Measurements from ENCODE around the gene CLEC16A.
A peak's percentile ranks its signal among the peaks of the same experiment; 100 is the strongest.
"Not testable (repeated sequence)": the region's sequence is repeated elsewhere in the genome, so short reads cannot be mapped to it uniquely, and the experiment has no call there.

The CLEC16A gene

GRCh38 chr16:10941127-10941933 is 3.0 kb upstream of the CLEC16A start:
- no peak for ATAC-seq
- H3K27ac Mint-ChIP-seq = peak overlapping the region; percentile 81

GRCh38 chr16:10941935-10942351 is 2.4 kb upstream of the CLEC16A start:
- H3K4me1 Mint-ChIP-seq = peaks cover 70% of the 10 kb centered on the region
- not testable (repeated sequence) for ATAC-seq, H3K9me3 Mint-ChIP-seq, DNase-seq, H3K27me3 Mint-ChIP-seq
- H3K27ac Mint-ChIP-seq = peak overlapping the region; percentile 81
- peaks cover 26% of the 10 kb centered on the region for H3K36me3 Mint-ChIP-seq (ENCODE audit: low read depth)
- peak overlapping the region; percentile 94 for H3K4me3 Mint-ChIP-seq

More at GRCh38 chr16:10941127-10941933, 3.0 kb upstream of the CLEC16A start:
- Mint-ChIP-seq H3K36me3 (ENCODE audit: low read depth) (peaks cover 31% of the 10 kb centered on the region), H3K4me3 (peak overlapping the region; percentile 94), H3K9me3 (no peaks in the 10 kb centered on the region), H3K27me3 (no peaks in the 10 kb centered on the region), H3K4me1 (peaks cover 70% of the 10 kb centered on the region)
- DNase-seq = no peak

GRCh38 chr16:10942352-10943063 is 1.9 kb upstream of the CLEC16A start, which contains the start of gene DEXI:
Gene DEXI (minus strand): TSS chr16:10942468. CDS start chr16:10942005, 463 bp downstream.
- Mint-ChIP-seq H3K36me3 (ENCODE audit: low read depth) (peaks cover 24% of the 10 kb centered on the region), H3K9me3 (no peaks in the 10 kb centered on the region), H3K4me3 (peak within 1 kb of the TSS; percentile 94), H3K27me3 (no peaks in the 10 kb centered on the region), H3K27ac (peak within 1 kb of the TSS; percentile 81), H3K4me1 (peaks cover 70% of the 10 kb centered on the region)
- DNase-seq = peak; percentile 95
- ATAC-seq = peak; percentile 75

GRCh38 chr16:10943064-10943353 is 1.4 kb upstream of the CLEC16A start:
- Mint-ChIP-seq H3K4me3 (peak overlapping the region; percentile 94), H3K36me3 (ENCODE audit: low read depth) (peaks cover 21% of the 10 kb centered on the region)

GRCh38 chr16:10945065-10945787 is 862 bp downstream of the CLEC16A start:
- Mint-ChIP-seq H3K9me3 (no peaks in the 10 kb centered on the region), H3K27me3 (no peaks in the 10 kb centered on the region), H3K4me1 (peaks cover 62% of the 10 kb centered on the region), H3K4me3 (peak overlapping the region; percentile 92), H3K27ac (peak overlapping the region; percentile 81), H3K36me3 (ENCODE audit: low read depth) (peaks cover 3% of the 10 kb centered on the region)
- ATAC-seq (no peak), DNase-seq (no peak)

More at GRCh38 chr16:10943064-10943353, 1.4 kb upstream of the CLEC16A start:
- Mint-ChIP-seq H3K27me3 (no peaks in the 10 kb centered on the region), H3K4me1 (peaks cover 66% of the 10 kb centered on the region), H3K27ac (no peak overlapping the region), H3K9me3 (no peaks in the 10 kb centered on the region)
- ATAC-seq (no peak), DNase-seq (no peak)

GRCh38 chr16:10946308-10946707 is 1.9 kb downstream of the CLEC16A start:
- H3K27me3 Mint-ChIP-seq = no peaks in the 10 kb centered on the region
- H3K27ac Mint-ChIP-seq = no peak overlapping the region
- H3K36me3 Mint-ChIP-seq (ENCODE audit: low read depth) = no peaks in the 10 kb centered on the region
- no peak overlapping the region for H3K4me3 Mint-ChIP-seq
- no peak for ATAC-seq
- DNase-seq = no peak
- peaks cover 61% of the 10 kb centered on the region for H3K4me1 Mint-ChIP-seq
- no peaks in the 10 kb centered on the region for H3K9me3 Mint-ChIP-seq

- H3K4me1 Mint-ChIP-seq = peaks cover 61% of the 10 kb centered on the region
- DNase-seq = no peak
- H3K27me3 Mint-ChIP-seq = no peaks in the 10 kb centered on the region
- H3K4me3 Mint-ChIP-seq = no peak overlapping the region
- H3K36me3 Mint-ChIP-seq (ENCODE audit: low read depth) = no peaks in the 10 kb centered on the region
- no peak overlapping the region for H3K27ac Mint-ChIP-seq
- no peaks in the 10 kb centered on the region for H3K9me3 Mint-ChIP-seq
- ATAC-seq = no peak
Observed at GRCh38 chr16:10947211-10947787, 2.9 kb downstream of the CLEC16A start.

GRCh38 chr16:10949424-10949970 is 5.1 kb downstream of the CLEC16A start:
- H3K4me1 Mint-ChIP-seq = peaks cover 61% of the 10 kb centered on the region
- no peaks in the 10 kb centered on the region for H3K27me3 Mint-ChIP-seq
- peak overlapping the region; percentile 10 for H3K4me3 Mint-ChIP-seq
- peak overlapping the region; percentile 63 for H3K27ac Mint-ChIP-seq
- no peaks in the 10 kb centered on the region for H3K36me3 Mint-ChIP-seq (ENCODE audit: low read depth)
- DNase-seq (peak; percentile 47), ATAC-seq (peak; percentile 65)
- H3K9me3 Mint-ChIP-seq = no peaks in the 10 kb centered on the region

GRCh38 chr16:10950393-10950792 is 6.0 kb downstream of the CLEC16A start:
- Mint-ChIP-seq H3K9me3 (no peaks in the 10 kb centered on the region), H3K27me3 (no peaks in the 10 kb centered on the region), H3K36me3 (ENCODE audit: low read depth) (no peaks in the 10 kb centered on the region), H3K27ac (no peak overlapping the region), H3K4me3 (no peak overlapping the region), H3K4me1 (peaks cover 64% of the 10 kb centered on the region)
- no peak for DNase-seq
- no peak for ATAC-seq

GRCh38 chr16:10951026-10951425 is 6.7 kb downstream of the CLEC16A start:
- Mint-ChIP-seq H3K36me3 (ENCODE audit: low read depth) (no peaks in the 10 kb centered on the region), H3K4me3 (no peak overlapping the region), H3K9me3 (no peaks in the 10 kb centered on the region), H3K27ac (no peak overlapping the region), H3K4me1 (peaks cover 59% of the 10 kb centered on the region), H3K27me3 (no peaks in the 10 kb centered on the region)
- DNase-seq = no peak
- no peak for ATAC-seq

GRCh38 chr16:10954903-10955302 is 10.5 kb downstream of the CLEC16A start:
- ATAC-seq = no peak
- Mint-ChIP-seq H3K4me3 (no peak overlapping the region), H3K4me1 (peaks cover 54% of the 10 kb centered on the region), H3K27ac (no peak overlapping the region), H3K27me3 (no peaks in the 10 kb centered on the region), H3K9me3 (no peaks in the 10 kb centered on the region), H3K36me3 (ENCODE audit: low read depth) (peaks cover 8% of the 10 kb centered on the region)
- DNase-seq = no peak

- Mint-ChIP-seq H3K27ac (peak overlapping the region; percentile 85), H3K27me3 (no peaks in the 10 kb centered on the region), H3K4me1 (peaks cover 62% of the 10 kb centered on the region), H3K9me3 (no peaks in the 10 kb centered on the region), H3K36me3 (ENCODE audit: low read depth) (peaks cover 22% of the 10 kb centered on the region), H3K4me3 (peak overlapping the region; percentile 34)
- peak; percentile 61 for ATAC-seq
- no peak for DNase-seq
Observed at GRCh38 chr16:10957771-10958482, 13.6 kb downstream of the CLEC16A start.

GRCh38 chr16:10959161-10959560 is 14.8 kb downstream of the CLEC16A start:
- Mint-ChIP-seq H3K36me3 (ENCODE audit: low read depth) (peaks cover 31% of the 10 kb centered on the region), H3K9me3 (no peaks in the 10 kb centered on the region), H3K27ac (no peak overlapping the region), H3K4me3 (no peak overlapping the region), H3K27me3 (no peaks in the 10 kb centered on the region), H3K4me1 (peaks cover 64% of the 10 kb centered on the region)
- DNase-seq (no peak), ATAC-seq (no peak)

Measured in activated naive CD8-positive, alpha-beta T cell treated with anti-CD3 and anti-CD28 coated beads, Interleukin-2, amount 50 U/mL, for 24 hours (primary cell).